ENCODE measurements around the gene WDR90.

Gene WDR90

DNA sequence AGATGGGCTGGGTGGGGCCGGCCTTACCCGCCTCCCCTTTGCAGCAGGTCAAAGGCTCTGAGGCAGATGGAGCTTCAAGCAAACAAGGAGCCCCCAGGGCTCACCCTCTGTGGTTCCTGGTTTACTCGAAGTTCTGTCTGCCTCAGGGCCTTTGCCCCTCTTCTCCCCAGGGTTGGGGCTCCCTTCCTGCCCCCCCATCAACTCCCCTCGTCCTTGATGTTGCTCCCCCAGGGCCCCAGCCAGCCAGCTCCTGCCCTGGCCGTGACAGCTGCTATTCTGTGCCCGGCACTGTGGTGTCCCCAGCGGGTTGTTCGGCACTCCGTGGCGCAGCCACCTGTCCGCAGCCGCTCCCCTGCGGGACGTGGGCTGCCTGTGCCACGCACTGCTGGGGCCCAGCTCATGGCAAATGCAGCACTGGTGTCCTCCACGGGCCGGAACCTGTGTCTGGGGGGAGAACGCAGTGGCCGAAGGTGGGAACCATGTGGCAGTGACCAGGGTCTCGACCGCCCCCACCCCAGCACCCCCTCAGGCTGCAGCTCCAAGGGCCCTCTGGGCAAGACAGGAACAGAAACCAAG, 61.4 kb downstream of the WDR90 start:
- TF ChIP-seq GATA3 (IDR thresholded peaks at IDR 0.05; ENCODE audit: low read depth, low read length): no peak

DNA sequence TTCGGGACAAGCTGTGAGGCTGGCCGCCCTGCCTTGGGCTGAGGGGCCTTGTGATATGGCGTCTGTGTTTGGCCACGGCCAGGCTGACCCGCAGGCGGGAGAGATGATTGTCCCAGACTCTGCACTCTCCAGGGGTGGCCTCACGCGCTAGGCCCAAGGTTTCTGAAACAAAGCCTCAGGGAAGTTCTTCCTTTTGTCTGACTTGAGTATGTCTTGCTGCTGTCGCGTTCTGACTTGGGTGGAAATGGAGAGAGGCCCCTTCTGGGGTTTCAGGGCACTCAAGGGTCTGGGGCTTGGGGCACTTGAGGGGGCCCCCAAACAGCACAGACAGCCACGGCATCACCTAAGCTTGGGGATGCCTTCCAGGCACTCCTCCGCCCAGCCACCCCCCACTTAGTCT, 61.9 kb downstream of the WDR90 start:
- TF ChIP-seq GATA2 (IDR thresholded peaks at IDR 0.05; ENCODE audit: low read depth, low read length): no peak
- no peak for TF ChIP-seq GATA3 (IDR thresholded peaks at IDR 0.05; ENCODE audit: low read depth, low read length)

DNA sequence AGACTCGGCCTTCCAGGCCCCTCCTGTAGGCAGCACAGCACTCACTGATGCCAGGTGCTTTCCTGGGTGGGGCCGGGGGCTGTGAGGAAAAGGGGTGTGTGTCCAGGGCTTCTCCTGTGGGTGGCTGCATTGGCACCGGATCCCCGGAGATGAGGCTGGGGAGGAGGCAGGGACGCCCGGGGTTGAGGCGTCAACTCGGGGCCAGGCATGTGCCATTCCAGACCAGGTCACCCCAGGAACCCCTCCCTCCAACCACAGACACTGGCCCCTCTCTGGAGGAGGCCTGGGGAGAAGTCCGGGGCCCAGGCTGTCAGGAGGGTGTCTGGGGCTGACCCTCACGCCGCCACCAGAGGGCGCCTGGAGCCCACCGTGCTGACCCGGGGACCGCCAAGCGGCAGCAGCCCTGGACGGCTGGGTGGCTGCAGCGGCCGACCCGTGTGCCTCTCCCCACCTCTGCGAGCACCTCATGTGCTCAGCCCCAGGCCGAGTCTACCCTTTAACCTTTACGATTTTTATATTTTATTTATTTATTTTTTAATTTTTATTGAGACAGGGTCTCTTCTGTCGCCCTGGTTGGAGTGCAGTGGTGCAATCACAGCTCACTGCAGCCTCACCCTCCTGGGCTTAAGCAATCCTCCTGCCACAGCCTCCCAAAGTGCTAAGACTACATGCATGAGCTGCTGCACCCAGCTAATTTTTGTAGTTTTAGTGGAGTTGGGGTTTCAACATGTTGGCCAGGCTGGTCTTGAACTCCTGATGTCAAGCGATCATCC, 62.6 kb downstream of the WDR90 start:
- no peak for TF ChIP-seq GATA2 (IDR thresholded peaks at IDR 0.05; ENCODE audit: low read depth, low read length)
- TF ChIP-seq GATA3 (IDR thresholded peaks at IDR 0.05; ENCODE audit: low read depth, low read length): no peak

DNA sequence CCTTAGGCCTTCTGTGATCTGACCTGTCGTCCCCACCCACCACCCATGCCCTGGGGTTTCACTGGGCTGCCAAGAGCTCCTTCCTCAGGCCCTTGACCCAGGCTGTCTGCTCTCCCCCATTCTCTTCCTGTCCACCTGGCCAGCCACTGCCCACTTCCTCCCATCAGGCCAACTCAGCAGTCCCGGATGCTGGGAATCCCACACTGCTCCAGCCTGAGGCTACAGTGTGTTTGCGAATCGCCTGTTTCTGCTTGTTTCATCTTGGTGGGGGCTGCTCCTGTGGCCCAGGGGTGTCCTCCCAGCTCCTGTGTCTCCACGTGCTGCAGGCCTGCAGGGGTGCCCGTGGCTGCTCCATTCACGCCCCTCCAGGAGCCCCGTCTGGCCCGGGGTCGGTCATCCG, 64.9 kb downstream of the WDR90 start:
- TF ChIP-seq GATA3 (IDR thresholded peaks at IDR 0.05; ENCODE audit: low read depth, low read length) (no peak), GATA2 (IDR thresholded peaks at IDR 0.05; ENCODE audit: low read depth, low read length) (no peak)

DNA sequence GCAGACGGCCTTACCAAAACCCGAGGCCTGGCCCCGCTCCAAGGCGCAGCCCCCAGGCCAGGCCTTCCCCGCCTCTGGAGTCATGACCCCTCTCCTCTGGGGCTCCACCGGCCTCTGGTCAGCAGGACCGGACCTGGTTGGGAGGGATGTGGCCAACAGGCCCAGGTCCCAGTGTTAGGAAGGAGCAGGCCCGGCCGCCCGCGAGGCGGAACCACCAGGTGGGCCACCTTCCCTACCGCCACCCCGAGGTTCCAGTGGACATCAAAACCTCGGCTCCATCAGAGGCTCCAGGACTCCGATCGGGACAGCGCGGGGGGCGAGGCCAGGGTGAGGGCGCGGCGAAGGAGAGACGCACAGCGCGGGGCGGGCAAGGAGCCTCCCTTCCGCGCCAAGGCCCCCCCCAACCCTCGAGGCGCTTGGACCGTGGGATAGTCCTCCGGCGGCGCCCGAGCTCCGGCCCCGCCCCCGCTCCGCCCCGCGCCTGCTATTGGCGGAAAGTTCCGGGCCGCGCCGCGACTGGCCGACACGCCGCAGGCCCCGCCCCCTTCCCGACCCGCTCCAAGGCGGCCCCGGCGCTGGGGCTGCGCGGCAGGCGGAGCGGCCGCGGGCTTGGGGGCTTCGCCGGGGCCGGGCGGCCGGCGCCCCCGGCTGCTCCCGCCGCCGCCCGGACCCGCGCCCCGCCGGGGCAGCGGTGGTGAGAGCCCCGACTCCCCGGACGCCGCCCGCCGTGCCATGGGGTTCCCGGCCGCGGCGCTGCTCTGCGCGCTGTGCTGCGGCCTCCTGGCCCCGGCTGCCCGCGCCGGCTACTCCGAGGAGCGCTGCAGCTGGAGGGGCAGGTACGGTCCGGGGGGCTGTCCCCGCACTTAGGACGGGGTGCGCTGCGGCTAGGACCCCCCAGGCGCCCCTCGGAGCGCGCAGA, 65.7 kb downstream of the WDR90 start, which contains the start of gene METRN:
TSS of gene METRN (plus strand) at position 561 of the 919 bp plus-strand sequence. CDS start at position 733, 172 bp downstream.
- no peak for TF ChIP-seq GATA3 (IDR thresholded peaks at IDR 0.05; ENCODE audit: low read depth, low read length)

DNA sequence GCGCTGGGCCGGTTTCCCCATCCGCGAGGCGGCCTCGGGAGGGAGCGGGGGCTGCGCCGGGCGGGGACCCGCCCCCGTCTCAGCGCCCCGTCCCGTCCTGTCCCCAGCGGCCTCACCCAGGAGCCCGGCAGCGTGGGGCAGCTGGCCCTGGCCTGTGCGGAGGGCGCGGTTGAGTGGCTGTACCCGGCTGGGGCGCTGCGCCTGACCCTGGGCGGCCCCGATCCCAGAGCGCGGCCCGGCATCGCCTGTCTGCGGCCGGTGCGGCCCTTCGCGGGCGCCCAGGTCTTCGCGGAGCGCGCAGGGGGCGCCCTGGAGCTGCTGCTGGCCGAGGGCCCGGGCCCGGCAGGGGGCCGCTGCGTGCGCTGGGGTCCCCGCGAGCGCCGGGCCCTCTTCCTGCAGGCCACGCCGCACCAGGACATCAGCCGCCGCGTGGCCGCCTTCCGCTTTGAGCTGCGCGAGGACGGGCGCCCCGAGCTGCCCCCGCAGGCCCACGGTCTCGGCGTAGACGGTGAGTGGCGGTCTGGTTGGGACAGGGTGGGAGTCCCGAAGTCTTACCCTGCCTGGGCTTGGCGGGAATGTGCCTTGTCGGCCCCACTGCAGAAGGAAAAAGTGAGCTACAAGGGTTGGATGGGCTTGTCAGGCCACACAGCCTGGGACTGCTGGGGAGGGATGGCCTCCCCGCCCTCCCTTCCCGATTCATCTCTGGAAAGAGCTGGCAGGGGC, 66.5 kb downstream of the WDR90 start:
- TF ChIP-seq GATA3 (IDR thresholded peaks at IDR 0.05; ENCODE audit: low read depth, low read length) (no peak), GATA2 (IDR thresholded peaks at IDR 0.05; ENCODE audit: low read depth, low read length) (no peak)

DNA sequence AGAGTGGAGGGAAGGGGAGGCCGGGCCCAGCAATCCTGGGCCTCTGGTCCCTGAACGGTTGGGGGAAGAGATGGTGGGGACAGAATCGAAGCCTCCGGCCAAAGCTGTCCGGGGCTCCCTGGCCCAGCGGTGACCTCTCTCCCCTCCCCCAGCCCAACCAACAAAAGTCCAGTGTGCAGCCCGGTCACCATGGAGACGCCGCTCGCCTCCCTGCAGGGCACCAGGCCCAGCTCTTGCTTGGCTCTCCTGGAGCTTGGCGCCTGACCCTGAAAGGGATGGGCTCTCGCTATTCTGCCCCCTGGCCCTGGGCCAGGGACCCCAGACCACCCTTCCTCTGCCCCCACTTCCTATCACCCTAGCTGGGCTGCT, 67.0 kb downstream of the WDR90 start:
- TF ChIP-seq GATA2 (IDR thresholded peaks at IDR 0.05; ENCODE audit: low read depth, low read length) (no peak), GATA3 (IDR thresholded peaks at IDR 0.05; ENCODE audit: low read depth, low read length) (no peak)

DNA sequence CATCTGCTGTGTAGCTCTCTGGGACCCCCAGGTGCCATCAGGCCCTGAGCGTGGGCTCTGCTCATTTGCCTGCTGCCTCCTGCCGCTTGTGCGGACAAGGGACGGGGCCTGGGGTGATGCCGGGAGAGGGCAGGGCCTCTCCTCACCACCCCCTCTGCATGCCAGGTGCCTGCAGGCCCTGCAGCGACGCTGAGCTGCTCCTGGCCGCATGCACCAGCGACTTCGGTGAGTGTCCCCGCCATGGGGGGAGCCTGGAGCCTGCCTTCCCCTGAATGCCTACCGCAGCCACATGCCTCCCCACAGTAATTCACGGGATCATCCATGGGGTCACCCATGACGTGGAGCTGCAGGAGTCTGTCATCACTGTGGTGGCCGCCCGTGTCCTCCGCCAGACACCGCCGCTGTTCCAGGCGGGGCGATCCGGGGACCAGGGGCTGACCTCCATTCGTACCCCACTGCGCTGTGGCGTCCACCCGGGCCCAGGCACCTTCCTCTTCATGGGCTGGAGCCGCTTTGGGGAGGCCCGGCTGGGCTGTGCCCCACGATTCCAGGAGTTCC, 67.7 kb downstream of the WDR90 start:
- TF ChIP-seq GATA3 (IDR thresholded peaks at IDR 0.05; ENCODE audit: low read depth, low read length) (no peak), GATA2 (IDR thresholded peaks at IDR 0.05; ENCODE audit: low read depth, low read length) (no peak)

All from SH-SY5Y (cell line).